ENCODE data around the gene MFF.

Gene MFF

DNA sequence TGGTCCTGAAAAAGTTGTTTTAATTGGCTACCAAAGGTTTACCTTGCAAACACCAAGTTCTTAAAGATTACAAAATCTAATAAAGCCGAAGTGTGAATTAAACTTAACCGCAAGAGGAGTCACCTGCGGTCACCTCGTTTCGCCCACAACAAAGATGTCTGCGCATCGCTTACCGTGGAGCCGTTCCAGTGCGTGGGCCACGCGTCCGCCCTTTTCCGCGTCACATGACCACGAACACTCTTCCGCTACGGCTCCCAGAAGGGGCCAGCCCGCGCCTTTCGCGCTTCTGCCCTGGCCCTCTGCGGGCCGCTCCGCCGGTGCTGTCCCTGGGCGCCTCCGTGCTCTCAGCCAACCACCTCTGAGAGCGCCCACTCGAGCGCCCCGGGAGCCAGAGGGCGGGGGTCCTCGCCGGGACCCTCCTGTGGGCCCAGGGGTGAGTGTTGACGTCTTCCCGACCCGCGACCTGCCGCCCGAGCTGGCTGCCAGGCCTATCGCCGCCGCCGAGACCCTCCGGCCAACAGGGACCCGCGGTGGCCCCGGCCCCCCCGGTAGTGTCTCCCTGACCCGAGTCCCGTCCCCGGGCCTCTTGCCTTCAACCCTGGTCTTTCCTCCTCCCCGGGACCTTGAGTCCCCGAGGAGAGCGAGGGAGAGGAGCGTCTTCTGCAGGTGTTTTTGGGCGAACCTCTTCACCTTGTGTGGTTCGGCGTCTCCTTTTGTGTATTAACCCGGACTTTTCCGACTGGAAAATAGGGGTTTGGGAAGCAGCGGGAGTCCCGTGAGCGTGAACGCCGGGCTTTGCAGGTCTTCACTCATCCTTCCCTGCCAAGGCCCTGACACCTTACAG is at the start of gene MFF:
MFF (plus strand) TSS at position 257 of the 844 bp plus-strand sequence. CDS start 5,415 bp downstream, outside the sequence.
- DNase-seq, result peak; percentile 95

GRCh38 chr2:227280895-227281294 is 44.2 kb upstream of the MFF start:
- DNase-seq, result no peak

GRCh38 chr2:227285741-227286236 is 39.3 kb upstream of the MFF start:
- DNase-seq, result no peak

GRCh38 chr2:227287771-227288170 is 37.3 kb upstream of the MFF start:
- no peak for DNase-seq

DNA sequence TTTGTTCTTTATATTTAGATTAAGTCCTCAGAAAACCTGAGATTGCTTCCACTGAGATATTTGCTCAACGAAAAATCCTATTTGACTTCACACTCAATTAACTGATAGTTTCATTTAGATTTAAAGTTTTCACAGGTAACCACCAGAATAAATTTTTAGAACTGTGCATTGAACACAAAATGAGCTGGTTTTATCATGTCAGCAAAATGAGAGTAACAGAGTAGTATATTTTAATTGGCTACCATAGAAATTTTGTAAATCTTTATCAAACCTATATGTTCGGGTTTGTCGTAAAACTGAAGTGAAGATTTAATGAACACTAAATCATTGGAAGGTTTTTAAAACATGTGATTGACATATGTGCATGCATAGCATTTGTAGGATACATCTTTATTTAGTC is 32.7 kb upstream of the MFF start:
- DNase-seq, result no peak

DNA sequence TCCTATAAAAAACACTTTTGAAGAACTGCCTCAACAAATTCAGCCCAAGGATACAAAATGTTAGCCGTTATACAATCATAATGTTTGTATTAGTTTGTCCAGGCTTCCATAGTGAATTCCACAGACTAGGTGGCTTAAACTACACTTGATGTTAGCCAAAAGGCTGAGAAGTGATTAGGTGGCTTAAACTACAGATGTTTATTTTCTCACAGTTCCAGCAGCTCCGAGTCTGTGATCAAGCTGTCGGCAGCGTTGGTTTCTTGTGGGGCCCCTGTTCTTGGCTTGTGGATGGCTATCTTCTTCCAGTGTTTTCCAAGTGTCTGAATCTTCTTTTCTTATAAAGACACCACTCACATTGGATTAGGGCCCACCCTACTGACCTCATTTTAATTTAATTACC is 31.5 kb upstream of the MFF start:
- DNase-seq, result no peak

DNA sequence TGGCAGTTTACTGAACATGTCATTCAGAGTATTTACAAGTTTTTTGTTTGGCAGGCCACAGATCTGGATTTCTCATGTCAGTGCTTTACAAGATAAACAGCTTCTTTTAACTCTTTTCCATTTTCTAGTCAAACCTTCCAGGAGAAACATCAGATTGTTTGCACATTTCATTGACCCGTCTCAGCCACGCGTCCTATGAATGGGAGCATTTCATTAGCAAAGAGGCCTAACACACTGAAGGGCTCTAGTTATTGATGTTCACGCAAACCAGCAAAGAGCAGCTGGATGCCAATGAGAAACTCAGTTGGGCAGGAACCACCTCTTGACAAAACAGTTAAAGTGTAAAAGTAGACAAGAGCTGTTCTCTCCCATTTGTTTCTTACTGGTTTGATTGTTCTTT is 29.2 kb upstream of the MFF start:
- no peak for DNase-seq

GRCh38 chr2:227296671-227297405 is 28.2 kb upstream of the MFF start:
- no peak for DNase-seq

DNA sequence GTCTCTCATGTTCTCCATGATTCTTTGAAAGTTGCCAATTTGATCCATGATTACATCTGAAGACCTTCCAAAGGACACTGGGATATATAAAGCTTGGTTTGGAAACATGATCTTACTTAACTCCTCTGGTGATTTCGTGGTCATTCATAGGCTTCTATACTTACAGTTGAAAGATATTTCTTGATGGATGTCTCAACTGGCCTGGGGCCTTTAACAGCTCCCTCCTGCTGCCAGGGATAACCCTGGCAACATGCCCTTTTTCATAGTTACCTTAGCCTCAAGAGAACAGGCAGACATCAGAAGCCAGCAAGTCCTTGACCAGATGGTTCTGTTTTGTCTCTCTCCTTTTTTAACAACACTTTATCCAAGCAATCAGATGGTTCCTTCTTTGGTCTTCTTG is 23.5 kb upstream of the MFF start:
- DNase-seq, result no peak

GRCh38 chr2:227308784-227309183 is 16.3 kb upstream of the MFF start:
- DNase-seq, result no peak

DNA sequence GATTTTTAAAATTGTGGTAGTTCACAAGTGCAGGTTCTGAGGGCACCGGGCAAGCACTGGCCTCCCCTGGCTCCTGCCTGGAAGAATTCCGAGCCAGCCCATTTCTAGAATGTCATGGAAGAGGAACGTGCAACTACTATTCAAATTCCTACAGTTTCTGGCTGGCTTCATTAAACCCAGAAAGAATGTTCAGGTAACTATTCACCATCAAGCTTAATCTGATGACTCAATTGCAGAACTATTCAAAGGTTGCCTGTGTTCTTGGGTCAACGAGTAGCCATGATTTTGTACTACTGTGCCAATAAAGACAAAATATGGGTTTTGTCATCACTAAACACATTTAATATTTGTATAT is 14.3 kb upstream of the MFF start:
- DNase-seq, result no peak

- DNase-seq, result no peak
These were observed 13.1 kb upstream of the MFF start for GRCh38 chr2:227311861-227312506.

- no peak for DNase-seq
These were observed 12.5 kb upstream of the MFF start for GRCh38 chr2:227312579-227312978.

DNA sequence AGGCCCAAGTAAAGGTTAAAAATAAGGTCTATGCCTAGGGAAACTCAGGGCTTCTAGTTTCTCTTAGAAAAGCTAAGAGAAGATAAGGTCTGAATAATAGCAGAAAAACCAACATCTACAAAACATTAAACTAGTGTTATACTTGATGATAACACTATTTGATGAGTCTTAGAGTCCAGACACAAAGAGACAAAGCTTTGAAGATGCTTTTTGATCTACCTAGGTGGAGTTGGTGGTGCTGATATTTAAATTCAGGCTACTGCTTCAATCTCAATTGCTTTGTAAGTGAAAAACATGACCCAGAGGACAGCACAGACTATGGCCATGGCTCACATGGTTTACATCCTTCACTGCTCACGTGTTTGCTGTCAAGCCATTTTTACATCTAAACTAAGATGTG is 11.7 kb upstream of the MFF start:
- no peak for DNase-seq

GRCh38 chr2:227317834-227318233 is 7.2 kb upstream of the MFF start:
- DNase-seq, result no peak

GRCh38 chr2:227320305-227321094 is 4.6 kb upstream of the MFF start:
- no peak for DNase-seq

DNA sequence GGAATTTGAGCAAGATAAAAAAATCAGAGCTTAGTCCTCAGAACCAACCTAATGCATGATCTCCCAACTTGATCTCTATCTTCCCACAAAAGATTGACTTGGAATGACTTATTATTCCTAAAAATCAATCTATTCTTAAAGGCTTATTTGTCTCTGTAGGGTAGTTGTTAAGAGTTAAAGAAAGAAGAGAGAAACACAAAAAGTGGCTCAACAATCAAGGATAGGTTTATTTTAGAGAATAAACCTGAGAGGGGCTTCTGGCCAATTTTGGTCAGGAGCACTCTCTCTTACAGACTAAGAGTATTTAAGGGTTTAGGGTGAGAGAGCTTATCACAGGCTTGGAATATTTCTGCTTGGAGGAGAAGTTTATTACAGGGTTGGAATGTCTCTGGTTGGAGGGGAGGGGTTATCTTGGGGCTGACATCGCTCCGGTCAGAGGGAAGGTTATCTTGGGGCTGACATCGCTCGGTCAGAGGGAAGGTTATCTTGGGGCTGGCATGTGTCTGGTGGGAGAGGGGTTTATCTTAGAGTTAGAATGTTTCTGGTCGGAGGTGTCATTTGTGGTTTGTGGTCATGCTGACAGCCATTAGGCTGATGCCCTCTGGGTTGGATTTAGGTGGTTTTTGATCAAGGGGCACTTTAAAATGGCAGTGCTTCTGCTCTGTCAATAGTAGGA is 2.4 kb upstream of the MFF start:
- DNase-seq, result no peak

GRCh38 chr2:227323818-227324217 is 1.2 kb upstream of the MFF start:
- no peak for DNase-seq

DNA sequence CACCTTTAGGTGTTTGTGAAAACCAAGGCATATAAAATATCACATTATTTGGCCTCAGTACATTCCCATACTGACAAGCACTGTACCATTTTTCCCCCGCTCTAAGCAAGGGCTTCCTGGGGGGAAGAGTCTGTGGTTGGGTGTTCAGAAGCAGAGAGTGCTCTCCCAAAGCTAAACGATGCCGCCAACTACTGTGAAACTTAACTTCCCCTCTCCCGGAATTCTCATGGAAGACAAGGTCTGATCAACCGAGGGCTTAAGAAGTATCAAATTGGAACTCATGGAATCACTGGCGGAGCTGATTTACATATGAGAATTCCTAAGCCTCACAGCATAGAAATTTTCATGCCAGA is 433 bp upstream of the MFF start:
- DNase-seq, result no peak

- no peak for DNase-seq
These were observed 766 bp downstream of the MFF start for GRCh38 chr2:227325839-227326195.

- DNase-seq, result no peak
These were observed 1.7 kb downstream of the MFF start for GRCh38 chr2:227326783-227327182.

- DNase-seq, result no peak
These were observed 10.7 kb downstream of the MFF start for GRCh38 chr2:227335713-227336112.

- DNase-seq, result no peak
These were observed 12.4 kb downstream of the MFF start for GRCh38 chr2:227337442-227337841.
